G401 (cell line): Measurements from ENCODE around the gene GPRIN3. TPM values are rescaled to one million over a fixed set of nuclear protein-coding genes. Genes with fewer than 3 reads are reported as not detected.

Source experiments
- DNase-seq: peaks from one replicate; pipeline ENCODE4 v3.0.0-alpha.2; 2015; ENCODE audit warnings: low spot score
- in situ Hi-C: cut with HindIII; loops from 2 replicates; pipeline ENCODE4 v1.10.0; 2016; ENCODE audit warnings: low sequenced_read_pairs, mixed read lengths
- total RNA-seq: library from RNA; depleted of rRNA; stranded (reverse); fragments of >200 nt; shearing (Covaris generic); gene quantifications from 2 replicates; pipeline ENCODE4 v1.2.3, GENCODE V29; 2014; rRNA removed

The GPRIN3 gene
- total RNA-seq, 1 experiment from 2014 or later: 1.5 TPM

DNA sequence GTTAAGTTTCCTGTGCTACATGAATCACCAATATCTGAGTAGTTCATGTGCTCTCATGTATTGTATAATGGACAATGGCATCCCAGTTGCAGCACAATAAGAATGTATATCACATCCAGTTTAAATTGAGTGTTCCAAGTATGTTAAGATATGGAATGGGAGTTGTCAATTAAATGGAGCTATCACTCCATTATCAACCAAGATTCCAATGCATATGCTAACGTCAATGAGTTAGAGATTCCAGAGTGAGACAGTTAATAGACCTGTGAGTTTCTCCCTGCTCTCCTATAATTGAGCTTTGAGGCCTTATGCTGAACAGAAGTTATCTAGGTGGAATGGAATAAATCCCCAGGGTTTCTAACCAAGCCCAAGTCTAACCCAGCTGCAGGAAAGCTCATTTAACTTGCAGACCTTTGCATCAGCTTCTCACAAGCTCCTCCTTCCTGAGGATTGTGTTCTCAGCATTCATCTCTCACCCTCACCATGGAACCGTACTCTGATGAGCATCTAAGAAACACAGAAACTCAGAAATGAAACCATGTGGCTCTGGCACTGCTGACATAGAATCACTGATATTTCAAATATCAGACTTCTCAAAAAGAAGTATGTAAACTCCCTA, 111.4 kb downstream of the GPRIN3 start:
- in situ Hi-C loops: no loop called here
- no peak for DNase-seq

DNA sequence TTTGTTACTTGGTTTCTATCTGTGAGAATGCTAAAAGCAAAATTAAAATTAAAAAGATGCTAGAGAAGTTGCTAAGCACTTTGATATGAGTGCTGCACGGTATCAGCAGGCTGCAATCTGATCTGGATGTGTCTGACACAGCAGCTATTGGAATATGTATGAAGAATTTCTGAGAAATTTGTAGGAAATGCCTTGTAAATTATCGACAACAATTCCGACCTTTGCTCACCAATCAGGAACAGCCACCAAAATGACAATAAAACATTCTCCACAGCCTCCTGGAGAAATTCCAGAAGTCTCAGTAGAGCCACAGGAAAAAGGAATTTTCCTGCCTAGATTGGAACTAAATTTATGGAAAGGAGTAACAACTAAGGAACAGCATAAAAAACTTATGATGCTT, 113.8 kb downstream of the GPRIN3 start:
- DNase-seq: no peak
- in situ Hi-C loops: no loop called here

Other genes with a start within 250 kb of the GPRIN3 start
- 29.4 and 34.5 TPM in 2 replicates for gene TIGD2, start 196.3 kb downstream of the GPRIN3 start, total RNA-seq